ENCODE data around the gene KIF19. TPM values are rescaled to one million over a fixed set of nuclear protein-coding genes. Genes with fewer than 3 reads are reported as not detected.

Gene KIF19
- total RNA-seq, 2 donors from 2014 or later: 0.56 to 0.95 TPM

GRCh38 chr17:74297941-74298340 is 28.1 kb upstream of the KIF19 start:
- no peak for TF ChIP-seq CTCF (IDR thresholded peaks at IDR 0.05)

GRCh38 chr17:74298778-74299177 is 27.2 kb upstream of the KIF19 start:
- DNase-seq (ENCODE audit: low spot score) (no peak), ATAC-seq (ENCODE audit: insufficient number of reproducible peaks, low FRiP score, low read depth) (no peak)
- Histone ChIP-seq H3K4me1 (ENCODE audit: control insufficient read depth in 1 of 2, low read depth in 2 of 2) (no peaks in the 10 kb centered on the region), H3K36me3 (no peaks in the 10 kb centered on the region), H3K9me3 (no peaks in the 10 kb centered on the region), H3K4me3 (no peak overlapping the region), H3K27me3 (replicated peaks; ENCODE audit: insufficient read depth) (no peaks in the 10 kb centered on the region), H3K27ac (no peak overlapping the region)
- TF ChIP-seq CTCF (IDR thresholded peaks at IDR 0.05): no peak

More at GRCh38 chr17:74297941-74298340, 28.1 kb upstream of the KIF19 start:
- H3K27me3 ChIP-seq (replicated peaks; ENCODE audit: insufficient read depth): no peaks in the 10 kb centered on the region
- H3K4me3 ChIP-seq: no peak overlapping the region
- DNase-seq (ENCODE audit: low spot score): no peak
- no peaks in the 10 kb centered on the region for H3K36me3 ChIP-seq
- no peaks in the 10 kb centered on the region for H3K4me1 ChIP-seq (ENCODE audit: control insufficient read depth in 1 of 2, low read depth in 2 of 2)
- H3K9me3 ChIP-seq: no peaks in the 10 kb centered on the region
- no peak for ATAC-seq (ENCODE audit: insufficient number of reproducible peaks, low FRiP score, low read depth)
- no peak overlapping the region for H3K27ac ChIP-seq

GRCh38 chr17:74299226-74300009 is 26.6 kb upstream of the KIF19 start:
- ATAC-seq (ENCODE audit: insufficient number of reproducible peaks, low FRiP score, low read depth): no peak
- DNase-seq (ENCODE audit: low spot score): no peak
- no peak for TF ChIP-seq CTCF (IDR thresholded peaks at IDR 0.05)
- Histone ChIP-seq H3K4me1 (ENCODE audit: control insufficient read depth in 1 of 2, low read depth in 2 of 2) (no peaks in the 10 kb centered on the region), H3K4me3 (no peak overlapping the region), H3K27me3 (replicated peaks; ENCODE audit: insufficient read depth) (no peaks in the 10 kb centered on the region), H3K9me3 (no peaks in the 10 kb centered on the region), H3K36me3 (no peaks in the 10 kb centered on the region), H3K27ac (no peak overlapping the region)

- Histone ChIP-seq H3K36me3 (no peaks in the 10 kb centered on the region), H3K9me3 (no peaks in the 10 kb centered on the region), H3K4me3 (no peak overlapping the region), H3K4me1 (ENCODE audit: control insufficient read depth in 1 of 2, low read depth in 2 of 2) (no peaks in the 10 kb centered on the region), H3K27ac (no peak overlapping the region), H3K27me3 (replicated peaks; ENCODE audit: insufficient read depth) (no peaks in the 10 kb centered on the region)
- no peak for DNase-seq (ENCODE audit: low spot score)
- ATAC-seq (ENCODE audit: insufficient number of reproducible peaks, low FRiP score, low read depth): no peak
- no peak for TF ChIP-seq CTCF (IDR thresholded peaks at IDR 0.05)
Measured at GRCh38 chr17:74303305-74303704, 22.7 kb upstream of the KIF19 start.

- Histone ChIP-seq H3K4me3 (no peak overlapping the region), H3K27me3 (replicated peaks; ENCODE audit: insufficient read depth) (no peaks in the 10 kb centered on the region), H3K27ac (no peak overlapping the region), H3K4me1 (ENCODE audit: control insufficient read depth in 1 of 2, low read depth in 2 of 2) (no peaks in the 10 kb centered on the region), H3K36me3 (no peaks in the 10 kb centered on the region), H3K9me3 (no peaks in the 10 kb centered on the region)
- DNase-seq (ENCODE audit: low spot score): no peak
- no peak for TF ChIP-seq CTCF (IDR thresholded peaks at IDR 0.05)
- ATAC-seq (ENCODE audit: insufficient number of reproducible peaks, low FRiP score, low read depth): no peak
Measured at GRCh38 chr17:74304184-74304583, 21.8 kb upstream of the KIF19 start.

All from thoracic aorta (tissue), 2 donors.